PC-9 (cell line): ENCODE data around the gene SNX9.

ENCODE experiments used
- EZH2 ChIP-seq: fragments of 200-600 bp; sonication (generic); IDR thresholded peaks from 2 replicates; pipeline ENCODE4 v1.8.0; 2017; ENCODE audit warnings: antibody characterized with exemption, low read depth
- TF ChIP-seq, protein P1 (sequence below): fragments of 200-600 bp; sonication (generic); conservative IDR thresholded peaks from 2 replicates; pipeline ENCODE4 v1.6.1; 2017; ENCODE audit warnings: mixed run types, antibody characterized with exemption, mild to moderate bottlenecking, moderate library complexity

DNA sequence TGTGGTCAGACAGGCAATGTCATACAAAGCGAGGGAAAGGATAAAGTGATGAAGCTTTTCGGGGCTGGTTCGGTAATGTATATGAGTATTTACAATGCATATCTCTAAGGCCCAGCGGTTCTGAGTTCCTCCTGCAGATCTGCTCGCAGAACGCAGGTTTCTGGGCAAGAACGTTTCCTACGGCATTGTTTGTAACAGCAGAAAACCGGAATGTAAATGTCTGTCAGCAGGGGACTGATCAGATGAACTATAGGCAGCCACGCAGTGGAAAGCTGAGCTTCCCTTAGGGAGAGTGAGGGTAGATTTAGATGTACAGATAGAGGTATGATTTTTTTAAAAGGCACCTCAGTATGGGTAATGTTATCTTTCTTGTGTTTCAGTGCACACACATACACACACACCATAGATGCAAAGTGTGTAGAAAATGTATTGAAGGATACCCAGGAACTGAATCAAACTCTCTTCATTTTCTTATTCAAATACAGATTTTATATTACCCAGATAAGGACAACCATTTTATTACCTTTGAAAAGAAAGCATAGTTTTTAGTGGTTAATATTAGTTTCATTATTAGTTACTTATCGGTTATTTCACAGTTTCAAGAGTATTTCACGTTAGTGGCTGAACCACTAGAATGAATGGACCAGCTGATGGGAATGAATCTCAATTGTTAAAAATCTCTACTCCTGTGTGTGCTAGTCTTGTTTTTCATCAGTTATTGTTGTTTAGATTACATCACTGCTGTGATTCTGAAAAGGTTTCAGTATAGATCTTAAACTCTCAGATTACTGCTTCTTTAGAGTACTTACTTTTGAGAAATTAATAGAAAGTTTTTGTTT, 56.2 kb downstream of the SNX9 start:
- TF ChIP-seq, protein P1, sequence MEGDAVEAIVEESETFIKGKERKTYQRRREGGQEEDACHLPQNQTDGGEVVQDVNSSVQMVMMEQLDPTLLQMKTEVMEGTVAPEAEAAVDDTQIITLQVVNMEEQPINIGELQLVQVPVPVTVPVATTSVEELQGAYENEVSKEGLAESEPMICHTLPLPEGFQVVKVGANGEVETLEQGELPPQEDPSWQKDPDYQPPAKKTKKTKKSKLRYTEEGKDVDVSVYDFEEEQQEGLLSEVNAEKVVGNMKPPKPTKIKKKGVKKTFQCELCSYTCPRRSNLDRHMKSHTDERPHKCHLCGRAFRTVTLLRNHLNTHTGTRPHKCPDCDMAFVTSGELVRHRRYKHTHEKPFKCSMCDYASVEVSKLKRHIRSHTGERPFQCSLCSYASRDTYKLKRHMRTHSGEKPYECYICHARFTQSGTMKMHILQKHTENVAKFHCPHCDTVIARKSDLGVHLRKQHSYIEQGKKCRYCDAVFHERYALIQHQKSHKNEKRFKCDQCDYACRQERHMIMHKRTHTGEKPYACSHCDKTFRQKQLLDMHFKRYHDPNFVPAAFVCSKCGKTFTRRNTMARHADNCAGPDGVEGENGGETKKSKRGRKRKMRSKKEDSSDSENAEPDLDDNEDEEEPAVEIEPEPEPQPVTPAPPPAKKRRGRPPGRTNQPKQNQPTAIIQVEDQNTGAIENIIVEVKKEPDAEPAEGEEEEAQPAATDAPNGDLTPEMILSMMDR, result no peak
- TF ChIP-seq EZH2, result no peak
